NCI-H526 (cell line): Measurements from ENCODE around the gene OR8D1.
"Not testable (repeated sequence)": the region's sequence is repeated elsewhere in the genome, so short reads cannot be mapped to it uniquely, and the experiment has no call there.

Source experiments
- DNase-seq, 2 experiments: peaks; one replicate each; lab custom pipeline; 2025; lab: John Stamatoyannopoulos, UW

The OR8D1 gene

DNA sequence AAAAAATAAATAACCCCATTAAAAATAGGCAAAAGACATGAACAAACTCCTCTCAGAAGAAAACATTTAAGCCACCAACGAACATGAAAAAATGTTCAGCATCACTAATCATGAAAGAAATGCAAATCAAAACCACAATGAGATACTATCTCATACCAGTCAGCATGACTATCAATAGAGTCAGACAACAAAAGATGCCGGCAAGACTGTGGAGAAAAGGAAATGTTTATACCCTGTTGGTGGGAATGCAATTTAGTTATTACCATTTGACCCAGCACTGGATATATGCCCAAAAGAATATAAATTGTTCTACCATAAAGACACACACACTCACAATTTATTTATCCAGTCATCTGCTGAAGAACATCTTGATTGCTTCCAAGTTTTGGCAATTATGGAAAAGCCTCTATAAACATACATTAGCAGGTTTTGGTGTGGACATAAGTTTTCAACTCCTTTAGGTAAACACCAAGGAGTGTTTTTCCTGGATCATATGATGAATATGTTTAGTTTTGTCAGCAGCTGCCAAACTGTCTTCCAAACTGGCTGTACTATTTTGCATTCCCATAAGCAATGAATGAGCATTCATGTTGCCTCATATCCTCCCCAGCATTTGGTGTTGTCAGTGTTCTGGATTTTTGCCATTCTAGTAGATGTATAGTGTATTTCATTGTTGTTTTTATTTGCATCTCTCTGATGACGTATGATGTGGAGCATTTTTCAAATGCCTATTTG is 28.0 kb downstream of the OR8D1 start:
- peak; percentile 99 to 100 for DNase-seq

DNA sequence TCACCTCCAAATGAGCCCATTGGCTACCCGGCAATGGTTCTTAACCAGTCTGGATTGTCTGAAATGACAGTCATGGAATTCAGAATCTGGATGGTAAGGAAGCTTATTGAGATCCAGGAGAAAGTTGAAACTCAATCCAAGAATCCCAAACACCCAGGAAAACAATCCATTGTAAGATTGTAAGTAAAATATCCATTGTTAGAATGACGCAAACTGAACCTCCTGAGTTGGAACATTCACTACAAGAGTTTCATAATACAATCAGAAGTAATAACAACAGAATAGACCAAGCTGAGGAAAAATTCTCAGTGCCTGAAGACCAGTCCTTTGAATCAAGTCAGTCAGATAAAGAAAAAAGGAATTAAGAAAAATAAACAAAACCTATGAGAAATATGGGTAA is 35.5 kb downstream of the OR8D1 start:
- DNase-seq, result no peak

DNA sequence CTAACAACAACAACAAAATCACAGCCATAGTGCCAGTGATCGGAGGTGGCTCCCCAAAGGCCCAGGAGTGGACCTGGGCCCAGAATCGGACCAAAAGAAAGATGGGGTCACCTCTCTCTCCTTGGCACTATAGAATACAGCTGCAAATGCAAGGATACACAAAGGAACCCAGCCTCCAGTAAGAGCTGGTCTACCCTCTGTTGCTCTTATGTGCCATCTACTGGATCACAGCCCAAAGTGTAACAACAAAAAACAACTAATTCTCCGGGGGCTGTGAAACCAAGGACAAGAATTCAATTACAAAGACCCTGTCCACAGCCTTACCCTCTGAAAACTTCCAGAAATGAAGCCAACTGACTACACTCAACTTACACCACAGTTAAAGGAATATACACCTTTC is 35.9 kb downstream of the OR8D1 start:
- peak; percentile 31 to 59 for DNase-seq

DNA sequence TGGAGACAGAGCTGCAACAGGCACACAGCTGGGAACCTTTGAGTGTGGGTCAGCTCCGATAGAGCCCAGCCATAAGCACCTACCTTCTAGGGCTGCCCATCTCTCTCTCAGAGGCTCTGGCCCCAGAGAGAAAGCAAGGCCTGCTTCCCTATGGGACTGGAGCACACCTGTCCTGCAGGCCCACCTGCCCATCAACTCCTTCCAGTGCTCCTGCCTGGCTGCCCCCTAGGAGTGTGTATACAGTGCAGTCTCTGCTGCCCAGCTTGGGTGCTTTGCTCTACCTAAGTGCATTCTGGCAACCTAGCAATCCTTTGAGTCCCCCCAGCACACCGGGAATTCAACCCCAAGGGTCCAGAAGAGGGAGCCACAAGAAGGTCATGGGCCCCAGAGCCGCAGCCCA is 36.5 kb downstream of the OR8D1 start:
- no peak for DNase-seq

DNA sequence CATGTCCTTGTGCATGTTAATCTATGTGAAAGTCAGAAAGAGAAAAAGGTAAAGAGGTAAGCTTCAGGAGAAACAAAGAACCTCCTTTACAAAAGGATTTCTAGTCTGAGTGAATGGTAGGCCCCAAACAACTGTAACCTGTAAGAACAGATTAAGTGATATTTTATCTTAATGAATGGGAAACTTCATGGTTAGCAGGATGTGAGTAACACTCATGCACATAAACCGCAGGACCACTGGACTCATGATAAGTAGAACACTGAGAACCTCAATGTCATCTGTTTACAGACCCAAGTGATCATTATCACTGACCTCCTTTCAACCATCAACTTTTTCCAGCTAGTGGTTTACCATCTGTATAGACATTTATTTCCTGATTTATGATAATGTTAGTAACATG is 37.7 kb downstream of the OR8D1 start:
- no peak for DNase-seq

DNA sequence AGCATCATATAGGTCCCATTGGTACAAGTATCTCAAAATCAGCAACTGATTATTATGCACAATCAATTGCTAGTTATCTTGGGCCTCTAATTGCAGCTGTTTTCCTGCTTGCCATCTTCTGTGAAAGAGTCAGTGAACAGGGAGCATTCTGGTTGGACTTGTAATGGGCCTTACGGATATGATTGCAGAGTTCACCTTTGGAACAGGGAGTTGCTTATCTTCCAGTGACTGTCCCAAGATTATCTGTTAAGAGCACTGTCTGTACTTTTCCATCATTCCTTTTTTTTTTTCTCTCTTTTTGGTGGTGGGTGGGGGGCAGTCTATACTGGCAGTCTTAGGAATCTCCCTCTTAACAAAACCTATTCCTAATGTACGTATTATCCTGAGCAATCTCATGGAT is 39.7 kb downstream of the OR8D1 start:
- no peak for DNase-seq

DNA sequence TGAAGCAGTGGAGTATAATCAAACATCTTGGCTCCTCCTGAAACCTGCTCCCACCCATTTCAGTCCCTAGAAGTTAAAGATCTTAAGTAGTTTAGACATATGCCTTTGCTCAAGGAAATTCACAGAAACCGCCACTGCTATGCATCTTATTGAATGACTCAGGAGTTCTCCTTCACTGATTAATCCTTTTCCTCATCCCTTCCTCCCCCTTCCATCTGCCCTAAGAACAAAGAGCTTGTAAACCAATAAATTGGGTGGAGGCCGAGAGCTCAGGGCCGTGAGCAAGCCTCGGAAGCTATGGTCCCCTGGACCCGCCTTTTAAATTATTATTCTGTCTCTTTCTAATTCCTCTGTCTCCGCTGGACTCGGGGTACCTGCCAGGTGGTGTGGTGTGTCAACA is 42.9 kb downstream of the OR8D1 start:
- DNase-seq, result not testable (repeated sequence)

DNA sequence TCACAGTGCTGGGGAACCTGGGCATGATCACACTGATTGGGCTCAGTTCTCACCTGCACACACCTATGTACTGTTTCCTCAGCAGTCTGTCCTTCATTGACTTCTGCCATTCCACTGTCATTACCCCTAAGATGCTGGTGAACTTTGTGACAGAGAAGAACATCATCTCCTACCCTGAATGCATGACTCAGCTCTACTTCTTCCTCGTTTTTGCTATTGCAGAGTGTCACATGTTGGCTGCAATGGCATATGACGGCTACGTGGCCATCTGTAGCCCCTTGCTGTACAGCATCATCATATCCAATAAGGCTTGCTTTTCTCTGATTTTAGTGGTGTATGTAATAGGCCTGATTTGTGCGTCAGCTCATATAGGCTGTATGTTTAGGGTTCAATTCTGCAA is 48.7 kb downstream of the OR8D1 start:
- not testable (repeated sequence) for DNase-seq

DNA sequence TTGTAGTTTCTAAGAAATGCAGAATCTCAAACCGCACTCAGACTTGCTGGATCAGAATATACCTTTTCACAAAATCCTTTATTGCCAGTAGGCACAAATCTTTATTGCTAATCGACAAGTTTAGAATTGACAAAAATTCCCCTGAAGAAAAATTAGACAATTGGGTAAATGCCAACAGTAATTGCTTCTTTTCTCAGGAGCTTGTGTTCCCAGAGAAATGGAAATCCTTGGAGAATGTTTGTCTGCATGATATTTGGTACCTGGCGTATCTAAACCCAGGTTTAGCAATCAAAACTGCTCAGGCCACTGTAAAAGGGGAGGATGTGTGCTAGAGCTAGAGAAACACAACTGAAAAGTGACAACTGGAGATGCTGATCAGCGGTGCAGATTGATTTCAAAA is 57.7 kb downstream of the OR8D1 start, which contains the start of gene OR8G5:
Gene OR8G5 (plus strand): TSS at position 301 of the 400 bp plus-strand sequence. CDS start 8,556 bp downstream, outside the sequence.
- no peak for DNase-seq
